ENCODE results near the gene CRIP1. TPM values are rescaled to one million over a fixed set of nuclear protein-coding genes. Genes with fewer than 3 reads are reported as not detected.

The CRIP1 gene
- polyA plus RNA-seq, 3 donors: 688 to 2,084 (median 1,032) TPM

GRCh38 chr14:105501504-105502291 lies 15.0 kb downstream of the CRIP1 start:
- no peak overlapping the region for H2AFZ ChIP-seq (ENCODE audit: insufficient read depth, low read depth, low read length, poor library complexity, severe bottlenecking)
- H3K36me3 ChIP-seq (replicated peaks in 1 of 2; ENCODE audit: control insufficient read depth in 1 of 2, insufficient read depth in 2 of 2, low read length in 2 of 2): peaks cover 3 to 14% of the 10 kb centered on the region in 2 donors
- H3K9ac ChIP-seq (ENCODE audit: insufficient read depth, low read length, poor library complexity, severe bottlenecking): no peak overlapping the region
- no peak for TF ChIP-seq CTCF (IDR thresholded peaks at IDR 0.05)
- no peaks in the 10 kb centered on the region for H3K4me1 ChIP-seq (ENCODE audit: control insufficient read depth in 1 of 2, insufficient read depth in 2 of 2, low read length in 2 of 2)
- DNase-seq: no peak
- Mint-ChIP-seq H3K9me3 (no peaks in the 10 kb centered on the region), H3K36me3 (peaks cover 2 to 17% of the 10 kb centered on the region in 2 donors), H3K4me3 (no peak overlapping the region), H3K27me3 (ENCODE audit: low read depth in 3 of 3) (peaks cover 8 to 15% (median 14%) of the 10 kb centered on the region in 3 donors), H3K4me1 (no peaks in the 10 kb centered on the region), H3K27ac (peak overlapping the region in 1 of 7 donors; percentile 43)
- no peaks in the 10 kb centered on the region for H3K79me2 ChIP-seq (ENCODE audit: insufficient read depth, low read length)
- H3K9me3 ChIP-seq (replicated peaks in 1 of 2; ENCODE audit: control insufficient read depth in 1 of 2, insufficient read depth in 1 of 2, low read length in 2 of 2): no peaks in the 10 kb centered on the region
- no peaks in the 10 kb centered on the region for H3K27me3 ChIP-seq (ENCODE audit: control insufficient read depth in 2 of 2, insufficient read depth in 2 of 2, low read length in 2 of 2)
- intact Hi-C loops (cut with micrococcal nuclease): no loop called here
- over 99% methylated on average over 8 of the region's 13 CpGs for WGBS (ENCODE audit: insufficient coverage)
- H4K20me1 ChIP-seq (ENCODE audit: insufficient read depth, low read length): no peaks in the 10 kb centered on the region
- no peak overlapping the region for H3K4me3 ChIP-seq (replicated peaks in 1 of 3; ENCODE audit: low read depth in 2 of 3, low read length in 3 of 3)
- H3K4me2 ChIP-seq (replicated peaks; ENCODE audit: extremely low read depth, low read length, poor library complexity, severe bottlenecking): no peak overlapping the region
- no peak overlapping the region for H3K27ac ChIP-seq (ENCODE audit: low read depth in 1 of 2, low read length in 2 of 2)

GRCh38 chr14:105502446-105503295 lies 16.0 kb downstream of the CRIP1 start:
- no peak overlapping the region for H3K4me3 ChIP-seq (replicated peaks in 1 of 3; ENCODE audit: low read depth in 2 of 3, low read length in 3 of 3)
- no peak for DNase-seq
- H3K27ac ChIP-seq (ENCODE audit: low read depth in 1 of 2, low read length in 2 of 2): no peak overlapping the region
- no peak for TF ChIP-seq CTCF (IDR thresholded peaks at IDR 0.05)
- H3K27me3 Mint-ChIP-seq (ENCODE audit: low read depth in 3 of 3): peaks cover 16 to 25% (median 16%) of the 10 kb centered on the region in 3 donors
- H3K4me2 ChIP-seq (replicated peaks; ENCODE audit: extremely low read depth, low read length, poor library complexity, severe bottlenecking): no peak overlapping the region
- WGBS (ENCODE audit: insufficient coverage): 92% methylated on average over 15 of the region's 18 CpGs
- no peak overlapping the region for H3K4me3 Mint-ChIP-seq
- no peaks in the 10 kb centered on the region for H4K20me1 ChIP-seq (ENCODE audit: insufficient read depth, low read length)
- no peaks in the 10 kb centered on the region for H3K4me1 Mint-ChIP-seq
- no peaks in the 10 kb centered on the region for H3K4me1 ChIP-seq (ENCODE audit: control insufficient read depth in 1 of 2, insufficient read depth in 2 of 2, low read length in 2 of 2)
- peaks cover 3 to 10% of the 10 kb centered on the region in 2 donors for H3K36me3 ChIP-seq (replicated peaks in 1 of 2; ENCODE audit: control insufficient read depth in 1 of 2, insufficient read depth in 2 of 2, low read length in 2 of 2)
- H3K9ac ChIP-seq (ENCODE audit: insufficient read depth, low read length, poor library complexity, severe bottlenecking): no peak overlapping the region
- intact Hi-C loops (cut with micrococcal nuclease): no loop called here
- H2AFZ ChIP-seq (ENCODE audit: insufficient read depth, low read depth, low read length, poor library complexity, severe bottlenecking): no peak overlapping the region
- no peaks in the 10 kb centered on the region for H3K79me2 ChIP-seq (ENCODE audit: insufficient read depth, low read length)
- H3K9me3 Mint-ChIP-seq: no peaks in the 10 kb centered on the region
- no peaks in the 10 kb centered on the region for H3K9me3 ChIP-seq (replicated peaks in 1 of 2; ENCODE audit: control insufficient read depth in 1 of 2, insufficient read depth in 1 of 2, low read length in 2 of 2)
- peaks cover 0 to 4% of the 10 kb centered on the region in 2 donors for H3K27me3 ChIP-seq (ENCODE audit: control insufficient read depth in 2 of 2, insufficient read depth in 2 of 2, low read length in 2 of 2)
- peaks cover 2 to 15% of the 10 kb centered on the region in 2 donors for H3K36me3 Mint-ChIP-seq
- H3K27ac Mint-ChIP-seq: peak overlapping the region in 1 of 7 donors; percentile 56

Data from CD14-positive monocyte (primary cell).